Liver (tissue), 9 donors: Measurements from ENCODE around the gene NOVA2. TPM values are rescaled to one million over a fixed set of nuclear protein-coding genes. Genes with fewer than 3 reads are reported as not detected.

Experiments used
- DNase-seq: peaks from one replicate; pipeline ENCODE4 v3.0.0-alpha.2; 2017; ENCODE audit warnings: low spot score
- H3K27ac ChIP-seq, 2 donors: one replicate each; pipeline ENCODE4 v1.7.0; 2013; ENCODE audit warnings: inconsistent platforms in 2 of 2, low read length in 2 of 2, control low read depth in 1 of 2, low read depth in 1 of 2, mild to moderate bottlenecking in 1 of 2
- H3K27me3 ChIP-seq, 4 donors: one replicate each; pipeline versions ENCODE4 v1.6.1 to v1.7.0; 2013; ENCODE audit warnings: low read length in 3 of 4, inconsistent platforms in 1 of 4, mild to moderate bottlenecking in 1 of 4, moderate library complexity in 1 of 4; ENCODE audit not compliant: control insufficient read depth in 4 of 4, insufficient read depth in 4 of 4
- H3K36me3 ChIP-seq, 4 donors: one replicate each; pipeline versions ENCODE4 v1.6.1 to v1.7.0; 2013; ENCODE audit warnings: low read length in 3 of 4, mild to moderate bottlenecking in 3 of 4, low read depth in 1 of 4, moderate library complexity in 1 of 4; ENCODE audit not compliant: control insufficient read depth in 4 of 4, insufficient read depth in 3 of 4
- H3K4me1 ChIP-seq, 4 donors: one replicate each; pipeline versions ENCODE4 v1.6.1 to v1.7.0; 2013; ENCODE audit warnings: low read length in 3 of 4, mild to moderate bottlenecking in 3 of 4, moderate library complexity in 1 of 4; ENCODE audit not compliant: control insufficient read depth in 4 of 4, insufficient read depth in 4 of 4
- H3K4me3 ChIP-seq, 3 donors: one replicate each; pipeline versions ENCODE4 v1.6.1 to v1.7.0; 2013; ENCODE audit warnings: low read length in 3 of 3, control low read depth in 1 of 3, low read depth in 1 of 3, mild to moderate bottlenecking in 1 of 3
- H3K9ac ChIP-seq, 2 donors: one replicate each; pipeline ENCODE4 v1.7.0; 2013; ENCODE audit warnings: low read length in 2 of 2, mild to moderate bottlenecking in 2 of 2, moderate library complexity in 2 of 2, control low read depth in 1 of 2, low read depth in 1 of 2
- H3K9me3 ChIP-seq, 4 donors: one replicate each; pipeline versions ENCODE4 v1.6.1 to v1.7.0; 2013; ENCODE audit warnings: low read length in 3 of 4; ENCODE audit not compliant: control insufficient read depth in 4 of 4
- ATF3 ChIP-seq: IDR thresholded peaks from 2 replicates; pipeline ENCODE4 v1.6.1; 2016; ENCODE audit warnings: antibody characterized with exemption
- EGR1 ChIP-seq, 2 donors: IDR thresholded peaks; 2 replicates each; pipeline ENCODE4 v1.6.1; 2016 to 2018; ENCODE audit warnings: antibody characterized with exemption in 2 of 2, low read depth in 2 of 2
- FOXA1 ChIP-seq: IDR thresholded peaks from 2 replicates; pipeline ENCODE4 v1.6.1; 2016; ENCODE audit warnings: antibody characterized with exemption
- FOXA2 ChIP-seq: IDR thresholded peaks from 2 replicates; pipeline ENCODE4 v1.6.1; 2016; ENCODE audit warnings: antibody characterized with exemption
- GABPA ChIP-seq, 2 donors: IDR thresholded peaks in 1 of 2; conservative IDR thresholded peaks in 1 of 2; 2 replicates each; pipeline ENCODE4 v1.6.1; 2016; ENCODE audit warnings: antibody characterized with exemption in 2 of 2, mild to moderate bottlenecking in 1 of 2, moderate library complexity in 1 of 2
- HNF4A ChIP-seq, 2 donors: conservative IDR thresholded peaks; 2 replicates each; pipeline ENCODE4 v1.6.1; 2016; ENCODE audit warnings: antibody characterized with exemption in 2 of 2, mild to moderate bottlenecking in 2 of 2
- HNF4G ChIP-seq: IDR thresholded peaks from 2 replicates; pipeline ENCODE4 v1.6.1; 2016; ENCODE audit warnings: antibody characterized with exemption
- JUND ChIP-seq, 2 donors: IDR thresholded peaks; 2 replicates each; pipeline ENCODE4 v1.6.1; 2016; ENCODE audit warnings: antibody characterized with exemption in 2 of 2
- MAX ChIP-seq: IDR thresholded peaks from 2 replicates; pipeline ENCODE4 v1.6.1; 2016; ENCODE audit warnings: antibody characterized with exemption
- NR2F2 ChIP-seq: IDR thresholded peaks from 2 replicates; pipeline ENCODE4 v1.6.1; 2016; ENCODE audit warnings: antibody characterized with exemption
- RAD21 ChIP-seq, 2 donors: IDR thresholded peaks; 2 replicates each; pipeline ENCODE4 v1.6.1; 2016; ENCODE audit warnings: antibody characterized with exemption in 2 of 2, mild to moderate bottlenecking in 2 of 2
- REST ChIP-seq: IDR thresholded peaks from 2 replicates; pipeline ENCODE4 v1.6.1; 2016; ENCODE audit warnings: antibody characterized with exemption, mild to moderate bottlenecking
- RXRA ChIP-seq, 2 donors: IDR thresholded peaks; 2 replicates each; pipeline ENCODE4 v1.6.1; 2017 to 2018; ENCODE audit warnings: antibody characterized with exemption in 2 of 2, mild to moderate bottlenecking in 1 of 2
- SP1 ChIP-seq: IDR thresholded peaks from 2 replicates; pipeline ENCODE4 v1.6.1; 2018; ENCODE audit warnings: antibody characterized with exemption, mild to moderate bottlenecking
- TAF1 ChIP-seq: conservative IDR thresholded peaks from 2 replicates; pipeline ENCODE4 v1.6.1; 2016; ENCODE audit warnings: antibody characterized with exemption, mild to moderate bottlenecking
- YY1 ChIP-seq: IDR thresholded peaks from 2 replicates; pipeline ENCODE4 v1.6.1; 2016; ENCODE audit warnings: antibody characterized with exemption, mild to moderate bottlenecking
- ZBTB33 ChIP-seq: IDR thresholded peaks from 2 replicates; pipeline ENCODE4 v1.6.1; 2016; ENCODE audit warnings: antibody characterized with exemption
- WGBS: extraction: QIAGEN DNeasy Blood & Tissue Kit; methylation state at CpG from one replicate; pipeline ENCODE4 v1.1.7; 2013; 5-methylcytosine and 5-hydroxymethylcytosine counted together
- polyA plus RNA-seq, 2 donors: library from polyadenylated mRNA; stranded (reverse) in 1 of 2; unstranded in 1 of 2; fragments of 200-250 nt in 1 of 2; fragments of >200 nt in 1 of 2; fragmentation: Nextera tagmentation in 1 of 2; extraction: Ambion mirVana in 1 of 2; gene quantifications; one replicate each; pipeline versions ENCODE4 v1.2.1 to v1.2.3, GENCODE V29; 2013 to 2015
- total RNA-seq, 2 donors: library from RNA; depleted of rRNA; stranded (reverse); fragments of >200 nt; gene quantifications; one replicate each; pipeline ENCODE4 v1.2.3, GENCODE V29; 2014
- TF ChIP-seq, protein P1 (sequence below): fragments of 150-350 bp; IDR thresholded peaks from 2 replicates; pipeline ENCODE4 v1.5.1; 2017; ENCODE audit warnings: improper control_type of control experiment, low read depth, low read length; ENCODE audit not compliant: missing input control
- donor health status: healthy.
- donor health status: healthy.
- donor health status: healthy.
- donor health status: healthy.
- donor health status: healthy.

Gene NOVA2
- total and polyA plus RNA-seq, 4 donors = 0.31 to 1.6 (median 0.42) TPM

- Histone ChIP-seq H3K9me3 (no peaks in the 10 kb centered on the region), H3K4me1 (no peaks in the 10 kb centered on the region), H3K27me3 (no peaks in the 10 kb centered on the region), H3K4me3 (no peak overlapping the region), H3K9ac (no peak overlapping the region), H3K27ac (no peak overlapping the region), H3K36me3 (no peaks in the 10 kb centered on the region)
- DNase-seq = no peak
- TF ChIP-seq MAX (no peak), RAD21 (IDR thresholded peaks at IDR 0.05) (no peak), YY1 (no peak), ATF3 (no peak), EGR1 (IDR thresholded peaks at IDR 0.05; ENCODE audit: low read depth in 2 of 2) (no peak), TAF1 (no peak), FOXA1 (no peak), HNF4A (conservative IDR thresholded peaks at IDR 0.05) (no peak), REST (no peak), HNF4G (no peak), GABPA (IDR thresholded peaks at IDR 0.05 in 1 of 2, conservative IDR thresholded peaks at IDR 0.05 in 1 of 2) (no peak), RXRA (IDR thresholded peaks at IDR 0.05) (no peak), JUND (IDR thresholded peaks at IDR 0.05) (no peak), ZBTB33 (no peak), FOXA2 (no peak), NR2F2 (no peak), SP1 (no peak)
- TF ChIP-seq, protein P1, sequence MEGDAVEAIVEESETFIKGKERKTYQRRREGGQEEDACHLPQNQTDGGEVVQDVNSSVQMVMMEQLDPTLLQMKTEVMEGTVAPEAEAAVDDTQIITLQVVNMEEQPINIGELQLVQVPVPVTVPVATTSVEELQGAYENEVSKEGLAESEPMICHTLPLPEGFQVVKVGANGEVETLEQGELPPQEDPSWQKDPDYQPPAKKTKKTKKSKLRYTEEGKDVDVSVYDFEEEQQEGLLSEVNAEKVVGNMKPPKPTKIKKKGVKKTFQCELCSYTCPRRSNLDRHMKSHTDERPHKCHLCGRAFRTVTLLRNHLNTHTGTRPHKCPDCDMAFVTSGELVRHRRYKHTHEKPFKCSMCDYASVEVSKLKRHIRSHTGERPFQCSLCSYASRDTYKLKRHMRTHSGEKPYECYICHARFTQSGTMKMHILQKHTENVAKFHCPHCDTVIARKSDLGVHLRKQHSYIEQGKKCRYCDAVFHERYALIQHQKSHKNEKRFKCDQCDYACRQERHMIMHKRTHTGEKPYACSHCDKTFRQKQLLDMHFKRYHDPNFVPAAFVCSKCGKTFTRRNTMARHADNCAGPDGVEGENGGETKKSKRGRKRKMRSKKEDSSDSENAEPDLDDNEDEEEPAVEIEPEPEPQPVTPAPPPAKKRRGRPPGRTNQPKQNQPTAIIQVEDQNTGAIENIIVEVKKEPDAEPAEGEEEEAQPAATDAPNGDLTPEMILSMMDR = no peak
- 52% methylated on average over 8 of the region's 8 CpGs for WGBS
Measured at GRCh38 chr19:45911291-45911690, 62.4 kb downstream of the NOVA2 start.
